Stimulated activated CD8-positive, alpha-beta memory T cell treated with anti-CD3 and anti-CD28 coated beads, Interleukin-7, amount 100 ng/mL, for 24 hours (primary cell): Measurements from ENCODE around the gene SHISA5.
"Not testable (repeated sequence)": the region's sequence is repeated elsewhere in the genome, so short reads cannot be mapped to it uniquely, and the experiment has no call there.

Experiments
- DNase-seq: peaks from one replicate; pipeline ENCODE4 v3.0.0-alpha.2; 2020; ENCODE audit warnings: low read depth

Gene SHISA5

DNA sequence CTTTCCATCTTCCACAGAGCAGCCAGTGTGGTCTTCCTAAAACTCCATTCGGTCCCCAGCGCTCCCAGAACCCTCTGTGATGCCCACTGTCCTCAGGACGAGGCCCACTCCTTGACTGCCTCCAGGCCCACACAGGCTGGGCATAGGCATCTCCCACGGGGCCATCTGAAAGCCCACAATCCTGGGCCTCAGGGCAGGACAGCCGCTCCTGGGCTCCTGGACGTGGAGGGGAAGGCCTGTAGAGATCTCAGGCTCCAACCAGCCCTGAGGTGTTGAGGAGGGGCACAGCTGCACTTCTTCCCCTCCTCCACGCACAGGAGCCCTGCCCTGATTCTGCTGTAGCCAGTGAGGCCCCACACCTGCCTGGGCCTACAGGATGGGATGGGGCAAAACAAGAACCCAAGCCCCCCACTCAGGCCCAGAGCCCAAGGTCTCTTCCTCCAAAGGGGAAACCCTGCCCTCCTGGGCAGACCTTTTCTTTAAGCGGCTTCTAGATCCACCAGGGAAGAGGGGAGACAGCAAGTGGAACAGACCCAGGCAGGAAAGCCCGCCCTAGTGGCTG lies 25.9 kb downstream of the SHISA5 start:
- DNase-seq: no peak

DNA sequence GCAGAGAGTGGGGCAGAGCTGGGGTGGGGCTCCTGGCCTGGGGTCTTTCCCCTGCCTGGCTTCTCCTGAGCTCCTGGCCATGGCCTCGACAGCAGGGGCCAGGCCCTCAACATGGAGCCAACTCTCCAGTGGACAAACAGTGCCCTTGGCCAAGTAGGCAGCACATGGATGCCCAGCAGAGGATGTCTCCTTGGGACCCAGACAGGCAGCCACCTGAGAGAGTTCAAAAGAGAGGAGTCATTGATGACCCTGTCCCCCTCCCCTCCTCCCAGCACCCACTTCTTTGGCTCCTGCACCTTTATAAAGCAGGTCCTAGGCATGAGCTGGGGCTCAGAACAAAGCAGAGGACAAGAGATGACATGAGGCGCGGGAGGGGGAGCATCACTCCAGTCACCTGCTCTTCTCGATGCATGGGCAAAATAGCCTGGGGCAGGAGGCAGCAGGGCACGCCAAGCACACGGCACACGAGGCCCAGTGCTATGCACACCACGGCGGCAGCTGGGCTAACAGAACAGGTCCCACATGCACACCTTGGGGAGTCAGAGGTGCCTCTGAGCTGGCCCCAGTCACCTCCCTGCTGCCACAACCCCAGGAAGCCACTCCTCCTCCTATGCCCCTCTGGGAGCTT lies 27.4 kb downstream of the SHISA5 start:
- no peak for DNase-seq

DNA sequence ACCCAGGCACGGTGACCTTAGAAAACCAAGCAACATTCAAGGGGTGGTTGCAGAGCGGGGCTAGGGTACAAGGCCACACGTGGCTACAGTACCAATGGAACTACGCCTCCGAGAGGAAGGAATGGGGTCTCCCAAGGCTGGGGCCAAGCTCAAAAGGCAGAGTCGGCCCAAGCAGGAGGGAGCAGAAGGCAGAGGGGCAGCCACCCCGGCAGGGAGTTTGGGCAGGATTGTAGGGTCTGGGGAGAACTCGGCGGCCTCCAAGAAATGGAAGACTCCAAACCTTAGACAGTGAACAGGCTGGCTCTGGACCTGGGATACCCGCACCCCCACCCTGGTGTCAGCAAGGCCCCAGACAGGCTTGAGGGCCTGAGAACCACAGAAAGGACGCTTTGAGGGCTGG lies 28.8 kb downstream of the SHISA5 start:
- DNase-seq: no peak

DNA sequence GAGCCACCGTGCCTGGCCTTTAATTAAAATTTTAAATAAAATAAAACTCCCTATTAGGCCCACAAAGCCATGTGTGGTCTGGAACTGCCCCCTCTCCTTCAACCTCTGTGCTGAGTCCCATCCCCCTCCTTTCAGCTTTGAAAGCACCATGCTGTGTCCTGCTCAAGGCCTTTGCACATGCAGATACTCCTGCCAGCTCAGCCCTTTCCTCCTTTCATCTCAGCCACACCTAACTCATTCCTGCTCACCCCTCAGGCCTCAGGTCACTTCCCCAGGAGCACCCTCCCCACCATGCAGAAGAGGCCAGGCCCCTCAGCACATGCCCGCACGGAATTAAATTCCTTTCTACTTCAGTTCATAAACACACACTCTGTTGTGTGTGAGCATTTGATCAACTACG lies 29.4 kb downstream of the SHISA5 start:
- no peak for DNase-seq

DNA sequence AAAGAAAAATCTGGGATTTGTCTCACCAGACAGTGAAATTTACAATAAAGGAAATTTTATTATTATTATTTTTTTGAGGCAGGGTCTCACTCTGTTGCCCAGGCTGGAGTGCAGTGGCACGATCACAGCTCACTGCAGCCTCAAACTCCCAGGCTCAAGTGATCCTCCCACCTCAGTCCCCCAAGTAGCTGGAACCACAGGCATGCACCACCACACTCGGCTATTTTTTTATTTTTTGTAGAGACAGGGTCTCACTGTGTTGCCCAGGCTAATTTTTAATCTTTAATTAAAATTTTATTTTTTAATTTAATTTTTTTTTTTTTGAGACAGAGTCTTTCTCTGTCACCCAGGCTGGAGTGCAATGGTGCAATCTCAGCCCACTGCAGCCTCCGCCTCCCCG lies 29.9 kb downstream of the SHISA5 start:
- not testable (repeated sequence) for DNase-seq

DNA sequence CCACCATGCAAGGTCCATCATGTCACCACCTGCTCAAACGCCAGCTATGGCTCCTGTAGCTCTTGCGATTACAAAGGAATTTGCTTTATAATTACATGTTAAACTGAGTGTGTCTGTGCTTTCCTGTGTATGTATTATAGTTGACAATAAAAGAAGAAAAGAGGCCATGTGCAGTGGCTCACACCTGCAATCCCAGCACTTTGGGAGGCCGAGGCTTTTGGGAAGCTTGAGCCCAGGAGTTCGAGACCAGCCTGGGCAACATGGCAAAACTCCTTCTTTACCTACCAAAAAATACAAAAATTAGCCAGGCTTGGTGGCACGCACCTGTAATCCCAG lies 30.4 kb downstream of the SHISA5 start:
- no peak for DNase-seq

DNA sequence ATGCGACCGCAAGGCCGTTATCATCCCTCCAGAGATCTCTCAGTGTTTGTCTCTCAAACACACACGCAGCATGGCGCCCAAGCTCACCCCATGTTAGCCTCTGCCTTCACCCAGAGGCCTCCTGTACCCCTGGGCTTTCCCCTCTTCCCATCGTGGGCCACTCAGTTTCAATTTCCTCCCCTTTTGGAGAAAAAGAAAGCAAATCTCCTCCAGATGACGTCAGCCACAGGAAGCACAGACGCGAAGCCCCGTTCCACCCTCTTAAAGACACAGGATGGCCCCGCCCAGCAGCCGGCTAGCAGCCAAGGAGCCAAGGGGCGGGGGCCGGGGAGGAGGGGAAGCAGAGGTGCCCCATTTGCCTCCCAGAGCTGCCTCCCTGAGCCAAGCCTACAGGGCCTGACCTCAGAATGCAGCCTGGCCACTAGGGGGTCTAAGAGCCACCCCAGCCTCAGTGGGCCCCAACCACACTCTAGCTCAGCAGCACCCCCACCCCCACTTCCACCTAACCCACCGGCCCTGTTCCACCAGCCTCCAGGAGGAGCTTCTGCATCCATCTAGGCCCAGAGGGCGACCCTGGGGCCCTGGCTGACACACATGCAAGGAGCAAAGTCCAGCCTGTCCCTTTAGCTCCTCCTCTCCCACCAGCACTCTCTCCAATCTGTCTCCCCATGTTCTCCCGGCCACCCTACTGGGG lies 30.9 kb downstream of the SHISA5 start:
- DNase-seq: peak; percentile 86

DNA sequence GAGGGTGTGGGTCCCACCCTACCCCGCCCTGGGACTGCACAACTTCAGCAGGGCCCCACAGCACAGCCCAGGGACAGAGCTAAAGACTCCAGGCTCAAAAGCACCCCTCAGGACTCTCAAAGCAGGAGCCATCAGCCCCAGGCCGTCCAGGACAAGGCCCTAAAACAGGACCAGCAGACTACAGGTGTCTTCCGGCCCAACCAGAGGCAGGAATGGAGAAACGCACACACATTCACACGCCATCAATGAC lies 31.4 kb downstream of the SHISA5 start:
- DNase-seq: peak; percentile 19

DNA sequence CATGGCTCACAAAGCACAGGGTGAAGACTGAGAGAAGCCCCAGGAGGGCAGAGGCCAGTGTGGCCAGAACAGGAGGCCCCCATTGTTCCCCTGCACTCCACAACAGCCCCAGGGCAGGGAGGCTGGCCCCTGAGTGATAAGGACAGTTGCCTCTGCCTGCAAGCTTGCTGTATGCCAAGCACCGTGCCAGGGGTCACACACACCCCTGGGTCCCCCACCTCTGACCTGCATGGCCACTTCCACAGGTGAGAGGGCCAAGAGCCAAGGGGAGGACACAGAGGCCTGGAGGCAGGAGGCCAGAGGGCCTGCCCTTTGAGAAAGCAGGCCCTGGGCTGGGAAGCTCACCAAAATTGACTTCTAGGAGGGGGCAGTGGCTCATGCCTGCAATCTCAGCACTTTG lies 33.7 kb downstream of the SHISA5 start:
- no peak for DNase-seq

DNA sequence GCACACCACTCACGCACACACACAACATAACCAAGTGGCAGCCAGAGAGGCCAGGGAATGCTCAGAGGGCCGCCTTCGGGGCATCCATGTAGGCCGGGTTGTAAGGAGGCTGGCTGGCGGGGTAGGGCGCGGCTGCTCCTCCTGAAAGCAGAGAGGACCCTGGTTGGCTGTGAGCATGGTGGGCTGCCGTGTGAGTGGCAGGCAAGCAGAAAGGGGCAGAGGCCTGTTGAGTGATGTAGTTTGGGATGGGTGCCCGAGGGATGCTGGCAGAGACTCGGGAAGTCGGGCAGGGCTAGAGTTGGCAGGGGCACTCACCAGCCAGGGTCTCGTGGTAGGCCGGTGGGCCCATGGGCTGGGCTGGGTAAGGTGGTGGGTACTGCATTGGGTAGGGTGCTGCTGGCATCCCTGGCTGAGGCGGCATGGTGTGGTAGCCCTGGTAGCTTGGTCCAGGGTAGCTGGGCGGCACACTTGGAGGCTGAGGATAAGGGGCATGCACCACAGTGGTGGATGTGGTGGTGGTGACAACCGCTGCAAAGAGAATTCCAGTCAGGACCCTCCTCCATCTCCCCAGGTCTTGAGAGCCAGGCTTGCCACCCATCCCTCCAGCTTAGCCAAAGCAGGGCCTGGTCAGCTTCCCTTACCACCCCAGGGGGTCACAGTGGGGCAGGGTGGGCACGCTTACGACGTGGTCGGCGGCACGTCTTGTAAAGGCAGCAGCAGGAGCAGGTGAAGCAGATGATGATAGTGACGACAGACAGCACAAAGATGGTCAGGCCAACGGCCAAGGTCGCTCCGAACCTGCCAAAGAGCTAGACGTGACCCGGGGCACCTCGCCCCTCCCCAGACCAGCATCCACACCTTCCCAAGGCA lies 34.7 kb downstream of the SHISA5 start:
- no peak for DNase-seq

DNA sequence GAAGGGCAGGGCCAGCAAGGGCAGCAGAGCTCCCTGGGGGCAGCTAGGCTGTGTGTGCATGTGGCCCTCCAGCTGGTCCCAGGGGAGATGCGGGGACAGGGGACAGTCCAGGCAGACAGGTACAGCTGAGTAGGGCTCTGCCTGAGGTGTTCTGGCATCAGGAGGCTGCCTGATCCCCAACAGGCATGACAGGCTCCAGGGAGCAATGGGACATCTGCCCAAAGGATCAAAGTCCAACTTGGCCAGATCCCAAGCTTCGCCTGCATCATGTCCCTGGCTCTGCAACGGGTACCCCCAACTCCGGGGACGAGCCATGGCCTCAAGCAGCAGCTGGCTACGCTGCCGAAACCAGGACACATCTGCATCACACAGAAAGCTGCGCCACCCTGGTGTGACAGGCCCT lies 35.6 kb downstream of the SHISA5 start:
- no peak for DNase-seq

DNA sequence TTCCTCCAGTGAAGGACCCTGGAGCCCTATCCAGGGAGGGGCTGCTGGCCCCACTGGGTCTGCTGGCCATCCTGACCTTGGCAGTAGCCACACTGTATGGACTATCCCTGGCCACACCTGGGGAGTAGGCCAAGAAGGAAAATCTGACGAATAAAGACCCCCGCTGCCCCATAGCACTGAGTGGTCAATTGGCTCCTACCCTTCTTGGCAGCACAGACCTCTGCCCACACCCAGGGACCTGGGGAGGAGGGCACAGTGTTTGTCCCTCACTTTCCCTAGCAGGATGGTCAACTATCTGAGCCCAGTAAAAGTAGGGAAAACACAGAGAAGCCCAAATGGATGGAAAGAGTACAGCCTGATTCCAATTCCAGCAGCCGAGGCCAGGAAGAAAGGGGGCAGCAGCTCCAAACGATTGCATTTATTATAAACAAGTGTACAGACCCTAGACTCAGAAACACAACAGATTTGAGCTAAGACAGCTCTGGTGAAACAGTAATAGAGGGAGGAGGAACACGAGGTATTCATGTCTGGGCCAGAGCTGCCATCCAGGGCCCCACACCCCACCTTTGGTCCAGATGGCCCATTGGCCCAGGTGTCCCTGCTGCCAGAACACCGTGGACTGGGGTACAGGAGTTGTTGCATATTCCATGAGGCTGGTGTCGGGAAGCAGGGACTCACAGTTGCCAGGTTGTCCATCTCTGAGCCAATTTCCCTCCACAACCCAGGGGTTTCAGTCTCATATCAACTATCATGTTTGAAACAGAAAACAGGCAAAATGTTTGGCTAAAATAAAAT lies 36.3 kb downstream of the SHISA5 start:
- DNase-seq: no peak

DNA sequence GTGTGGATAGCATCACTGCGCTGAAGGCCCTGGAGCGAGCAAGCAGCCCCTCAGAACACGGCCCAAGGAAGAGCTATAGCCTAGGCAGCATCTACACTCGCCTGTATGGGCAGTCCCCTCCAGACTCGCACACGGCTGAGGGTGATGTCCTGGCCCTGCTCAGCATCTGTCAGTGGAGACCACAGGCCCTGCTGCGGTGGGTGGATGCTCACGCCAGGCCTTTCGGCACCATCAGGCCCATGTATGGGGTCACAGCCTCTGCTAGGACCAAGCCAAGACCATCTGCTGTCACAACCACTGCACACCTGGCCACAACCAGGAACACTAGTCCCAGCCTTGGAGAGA lies 36.9 kb downstream of the SHISA5 start:
- no peak for DNase-seq

DNA sequence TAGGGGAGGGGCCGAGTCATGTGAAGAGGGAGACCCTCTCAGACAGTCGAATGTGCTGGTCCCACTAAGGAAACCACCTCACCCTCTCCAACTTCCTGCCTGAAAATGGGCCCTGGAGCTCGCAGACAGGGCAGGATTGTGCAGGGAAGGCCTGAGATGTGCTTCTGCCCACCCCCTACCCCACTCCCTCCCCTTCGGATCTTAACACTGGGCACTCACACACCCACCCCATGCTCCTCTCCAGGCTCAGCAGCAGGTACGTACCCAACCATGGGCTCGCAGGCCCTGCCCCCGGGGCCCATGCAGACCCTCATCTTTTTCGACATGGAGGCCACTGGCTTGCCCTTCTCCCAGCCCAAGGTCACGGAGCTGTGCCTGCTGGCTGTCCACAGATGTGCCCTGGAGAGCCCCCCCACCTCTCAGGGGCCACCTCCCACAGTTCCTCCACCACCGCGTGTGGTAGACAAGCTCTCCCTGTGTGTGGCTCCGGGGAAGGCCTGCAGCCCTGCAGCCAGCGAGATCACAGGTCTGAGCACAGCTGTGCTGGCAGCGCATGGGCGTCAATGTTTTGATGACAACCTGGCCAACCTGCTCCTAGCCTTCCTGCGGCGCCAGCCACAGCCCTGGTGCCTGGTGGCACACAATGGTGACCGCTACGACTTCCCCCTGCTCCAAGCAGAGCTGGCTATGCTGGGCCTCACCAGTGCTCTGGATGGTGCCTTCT lies 37.4 kb downstream of the SHISA5 start:
- no peak for DNase-seq

DNA sequence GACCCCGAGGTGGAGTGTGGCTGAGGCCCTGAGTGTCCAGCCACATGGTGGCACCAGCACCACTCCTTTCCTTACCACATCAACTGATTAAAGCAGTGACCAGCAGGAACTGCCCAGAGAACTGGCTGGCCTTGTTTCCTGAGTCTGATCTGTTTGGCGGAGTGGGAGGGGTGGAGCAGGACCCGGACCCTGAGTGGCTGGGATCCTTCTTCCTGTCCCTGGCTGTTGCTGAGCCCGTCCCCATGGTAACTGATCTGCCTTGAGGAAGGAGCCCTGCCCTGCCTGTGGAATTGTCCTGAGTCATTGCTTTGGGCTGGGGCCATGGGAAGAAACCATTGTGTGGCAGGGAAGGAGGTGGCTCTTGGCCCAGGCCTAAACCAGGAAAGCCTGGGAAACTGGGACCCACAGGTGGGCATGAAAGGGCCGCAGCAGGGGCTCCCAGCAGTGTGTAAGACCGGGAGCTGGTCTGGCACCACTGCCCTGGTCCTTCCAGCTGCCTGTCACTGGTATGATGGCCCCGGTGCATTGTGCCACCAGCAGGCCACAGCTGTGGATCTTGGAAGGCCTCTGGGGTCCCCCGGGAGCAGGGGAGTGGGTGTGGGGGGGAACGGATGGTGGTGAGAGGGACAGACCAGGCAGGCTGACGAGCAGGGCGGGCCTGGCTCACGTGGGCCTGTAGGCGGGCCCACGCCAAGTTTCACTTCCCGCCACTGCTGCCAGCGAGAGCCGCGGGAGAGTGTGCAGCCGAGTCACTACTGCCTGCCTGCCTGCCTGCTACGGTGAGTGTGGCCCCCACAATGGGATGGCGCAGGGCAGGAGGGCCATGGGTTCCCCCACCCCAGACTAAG lies 38.2 kb downstream of the SHISA5 start:
- DNase-seq: peak; percentile 49

DNA sequence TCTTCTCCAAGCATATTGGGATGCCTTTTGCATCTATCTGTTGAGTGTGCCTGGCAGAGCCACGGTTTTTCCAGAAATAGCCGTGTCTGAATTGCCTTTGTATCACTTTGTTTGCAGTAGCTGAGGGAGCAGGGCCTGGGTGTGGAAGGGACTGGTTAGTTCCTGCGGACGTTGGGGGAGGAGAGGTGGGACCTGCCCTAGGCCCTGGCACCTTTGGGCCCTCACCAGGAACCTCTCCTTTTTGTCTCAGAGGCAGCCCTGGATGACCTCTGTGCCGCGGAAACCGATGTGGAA lies 38.8 kb downstream of the SHISA5 start:
- DNase-seq: no peak

DNA sequence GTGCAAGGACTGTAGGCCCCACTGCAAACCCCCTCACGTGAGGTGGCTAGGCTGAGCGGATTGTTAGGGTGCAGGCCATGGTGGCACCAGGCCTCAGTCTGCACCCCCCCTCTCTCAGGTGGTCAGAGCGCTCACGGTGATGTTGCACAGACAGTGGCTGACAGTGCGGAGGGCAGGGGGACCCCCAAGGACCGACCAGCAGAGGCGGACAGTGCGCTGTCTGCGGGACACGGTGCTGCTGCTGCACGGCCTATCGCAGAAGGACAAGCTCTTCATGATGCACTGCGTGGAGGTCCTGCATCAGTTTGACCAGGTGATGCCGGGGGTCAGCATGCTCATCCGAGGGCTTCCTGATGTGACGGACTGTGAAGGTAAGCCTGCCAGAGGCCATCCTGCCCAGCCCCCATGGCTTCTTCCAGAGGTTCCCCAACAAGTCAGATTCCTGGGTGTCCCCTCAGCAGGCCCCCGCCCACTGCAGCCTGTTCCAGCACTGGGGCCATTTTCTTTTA lies 39.2 kb downstream of the SHISA5 start:
- DNase-seq: no peak

DNA sequence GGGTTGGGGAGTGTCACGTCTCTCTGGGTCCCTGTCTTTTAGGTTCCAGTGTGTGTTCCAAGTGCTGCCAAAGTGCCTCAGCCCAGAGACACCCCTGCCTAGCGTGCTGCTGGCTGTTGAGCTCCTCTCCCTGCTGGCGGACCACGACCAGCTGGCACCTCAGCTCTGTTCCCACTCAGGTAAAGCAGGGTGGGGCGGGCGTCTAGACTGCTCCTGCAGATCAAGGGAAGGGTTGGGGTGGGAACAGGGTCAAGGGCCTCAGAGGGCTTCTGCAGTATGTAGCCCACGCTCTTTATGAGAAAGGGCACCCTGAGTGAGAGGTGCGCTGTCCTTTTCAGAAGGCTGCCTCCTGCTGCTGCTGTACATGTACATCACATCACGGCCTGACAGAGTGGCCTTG lies 40.3 kb downstream of the SHISA5 start:
- DNase-seq: no peak

DNA sequence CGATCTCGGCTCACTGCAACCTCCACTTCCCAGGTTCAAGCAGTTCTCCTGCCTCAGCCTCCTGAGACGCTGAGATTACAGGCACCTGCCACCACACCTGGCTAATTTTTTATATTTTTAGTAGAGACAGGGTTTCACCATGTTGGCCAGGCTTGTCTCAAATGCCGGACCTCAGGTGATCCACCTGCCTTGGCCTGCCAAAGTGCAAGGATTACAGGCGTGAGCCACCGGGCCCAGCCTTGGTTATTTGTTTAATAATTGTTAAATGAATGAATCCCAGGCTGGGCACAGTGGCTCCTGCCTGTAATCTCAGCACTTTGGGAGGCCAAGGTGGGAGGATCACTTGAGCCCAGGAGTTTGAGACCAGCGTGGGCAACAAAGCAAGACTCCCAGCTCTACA lies 42.2 kb downstream of the SHISA5 start:
- not testable (repeated sequence) for DNase-seq

DNA sequence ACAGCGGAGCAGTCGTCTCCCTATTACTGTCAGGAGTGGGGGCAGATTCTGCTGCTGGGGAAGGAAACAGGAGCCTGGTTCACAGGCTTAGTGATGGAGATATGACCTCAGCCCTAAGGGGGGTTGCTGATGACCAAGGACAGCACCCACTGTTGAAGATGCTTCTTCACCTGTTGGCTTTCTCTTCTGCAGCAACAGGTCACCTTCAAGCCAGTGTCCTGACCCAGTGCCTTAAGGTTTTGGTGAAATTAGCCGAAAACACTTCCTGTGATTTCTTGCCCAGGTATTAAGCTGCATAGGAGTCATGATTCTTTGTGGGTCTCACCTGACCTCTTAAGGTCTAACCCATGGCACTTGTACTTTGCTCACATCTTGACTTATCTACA lies 43.5 kb downstream of the SHISA5 start:
- DNase-seq: no peak
